Body of pancreas (tissue), 4 donors: ENCODE data around the gene PLXNC1.

Source experiments
- POLR2A ChIP-seq, 3 donors: fragments of 450-650 bp; IDR thresholded peaks; one replicate each; pipeline ENCODE4 v1.6.1; 2016; ENCODE audit warnings: antibody characterized with exemption in 3 of 3, mild to moderate bottlenecking in 2 of 3
- TF ChIP-seq, protein P1 (sequence below), 7 experiments: fragments of 450-650 bp in 4 of 7; fragments of 200-600 bp in 3 of 7; sonication (generic) in 3 of 7; IDR thresholded peaks; one replicate each; pipeline ENCODE4 v1.5.1; 2016 to 2019; ENCODE audit warnings: antibody characterized with exemption in 7 of 7

DNA sequence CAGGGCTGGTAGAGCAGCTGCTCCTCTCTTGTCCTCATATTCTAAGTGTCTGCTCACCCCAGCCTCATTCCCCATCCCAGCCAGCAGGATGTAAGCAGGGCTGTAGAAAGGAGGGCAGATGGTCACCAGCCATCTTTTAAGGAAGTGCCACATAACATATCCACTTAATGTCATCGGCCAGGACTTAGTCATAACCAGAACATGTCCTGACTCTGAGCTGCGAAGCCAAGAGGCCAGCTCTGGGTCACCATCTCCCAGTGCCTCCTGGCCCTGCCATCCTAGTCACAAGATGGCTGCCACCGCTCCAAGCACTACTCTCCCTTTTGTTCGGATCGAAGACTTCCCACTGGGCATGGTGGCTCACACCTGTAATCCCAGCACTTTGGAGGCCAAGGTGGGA lies 123.9 kb downstream of the PLXNC1 start:
- TF ChIP-seq, protein P1, sequence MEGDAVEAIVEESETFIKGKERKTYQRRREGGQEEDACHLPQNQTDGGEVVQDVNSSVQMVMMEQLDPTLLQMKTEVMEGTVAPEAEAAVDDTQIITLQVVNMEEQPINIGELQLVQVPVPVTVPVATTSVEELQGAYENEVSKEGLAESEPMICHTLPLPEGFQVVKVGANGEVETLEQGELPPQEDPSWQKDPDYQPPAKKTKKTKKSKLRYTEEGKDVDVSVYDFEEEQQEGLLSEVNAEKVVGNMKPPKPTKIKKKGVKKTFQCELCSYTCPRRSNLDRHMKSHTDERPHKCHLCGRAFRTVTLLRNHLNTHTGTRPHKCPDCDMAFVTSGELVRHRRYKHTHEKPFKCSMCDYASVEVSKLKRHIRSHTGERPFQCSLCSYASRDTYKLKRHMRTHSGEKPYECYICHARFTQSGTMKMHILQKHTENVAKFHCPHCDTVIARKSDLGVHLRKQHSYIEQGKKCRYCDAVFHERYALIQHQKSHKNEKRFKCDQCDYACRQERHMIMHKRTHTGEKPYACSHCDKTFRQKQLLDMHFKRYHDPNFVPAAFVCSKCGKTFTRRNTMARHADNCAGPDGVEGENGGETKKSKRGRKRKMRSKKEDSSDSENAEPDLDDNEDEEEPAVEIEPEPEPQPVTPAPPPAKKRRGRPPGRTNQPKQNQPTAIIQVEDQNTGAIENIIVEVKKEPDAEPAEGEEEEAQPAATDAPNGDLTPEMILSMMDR (IDR thresholded peaks at IDR 0.05), result no peak
- no peak for TF ChIP-seq POLR2A (IDR thresholded peaks at IDR 0.05)
